H4 (cell line): ENCODE results near the gene EEF1AKMT1. TPM values are rescaled to one million over a fixed set of nuclear protein-coding genes. Genes with fewer than 3 reads are reported as not detected.
A peak's percentile ranks its signal among the peaks of the same experiment; 100 is the strongest.

Experiments
- DNase-seq: peaks from one replicate; pipeline ENCODE4 v3.0.0-alpha.2; 2015; ENCODE audit warnings: low spot score
- total RNA-seq: library from RNA; depleted of rRNA; stranded (reverse); fragments of >200 nt; shearing (Covaris generic); gene quantifications from 2 replicates; pipeline ENCODE4 v1.2.3, GENCODE V29; 2014; rRNA removed

Gene EEF1AKMT1
- 5.2 and 5.9 TPM in 2 replicates for total RNA-seq

DNA sequence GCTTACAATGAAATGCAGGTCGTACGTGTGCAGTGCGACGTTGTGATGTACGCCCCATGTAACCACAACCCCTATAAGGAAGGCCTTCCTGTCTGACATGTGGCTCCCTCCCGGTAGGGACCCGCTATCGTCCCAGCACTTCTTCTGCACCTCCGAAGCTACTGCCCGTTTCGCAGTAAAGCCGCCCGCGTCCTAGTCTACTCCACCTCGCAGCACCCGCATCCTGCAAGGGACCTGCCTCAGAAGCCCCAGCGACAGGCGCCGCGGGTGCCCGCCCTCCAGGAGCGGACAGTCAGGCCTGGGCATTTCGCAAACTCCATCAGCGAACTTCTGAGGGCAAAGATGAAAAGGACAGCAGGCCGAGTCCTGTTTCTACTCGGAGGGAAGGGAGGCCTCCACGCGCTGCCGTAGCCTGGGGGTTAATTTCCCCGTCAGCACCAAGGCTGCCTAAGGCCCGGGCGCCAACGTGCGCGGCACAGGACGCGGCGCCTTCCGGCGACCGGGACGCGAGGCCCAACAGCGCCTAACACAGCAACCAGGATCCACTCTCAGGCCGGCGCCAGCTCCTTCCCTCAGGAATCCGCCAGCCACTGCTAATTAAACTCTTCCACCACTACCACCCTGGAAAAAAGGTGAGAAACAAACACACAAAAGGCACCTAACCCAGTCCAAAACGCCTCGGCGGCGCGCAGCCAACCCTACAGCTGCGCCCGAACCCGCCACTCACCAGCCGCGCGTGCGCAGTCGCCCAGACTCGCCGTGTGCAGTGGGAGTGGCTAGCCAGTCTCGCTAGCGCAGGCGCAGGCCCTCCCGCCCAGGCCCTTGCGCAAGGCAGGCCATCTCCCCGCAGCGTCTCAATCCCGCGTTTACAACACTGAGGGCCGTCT lies at the start of gene EEF1AKMT1:
Gene EEF1AKMT1 (minus strand): TSS at position 768 of the 887 bp plus-strand sequence. CDS start 16,363 bp downstream, outside the sequence.
- peak; percentile 80 for DNase-seq

- DNase-seq, result no peak
Observed at GRCh38 chr13:20823071-20823470, 49.3 kb upstream of the EEF1AKMT1 start.

DNA sequence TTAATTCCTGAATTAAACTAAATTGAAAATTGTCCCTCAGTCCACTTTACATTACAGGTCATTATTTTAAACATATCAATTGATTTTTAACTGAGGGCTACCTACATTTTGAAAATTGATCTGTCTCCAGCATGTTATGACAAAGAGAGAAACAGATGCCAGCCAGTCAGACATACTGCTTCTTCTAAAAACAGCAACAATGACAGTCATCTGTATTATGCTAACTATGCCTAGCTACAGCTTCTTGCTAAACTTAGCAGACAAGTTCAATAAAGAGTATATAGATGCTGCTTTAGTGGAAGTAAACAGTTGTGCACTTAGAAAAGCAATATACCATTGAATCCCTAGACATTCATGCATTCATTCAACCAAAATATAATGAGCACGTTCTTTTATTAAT lies 48.6 kb upstream of the EEF1AKMT1 start:
- DNase-seq, result no peak

DNA sequence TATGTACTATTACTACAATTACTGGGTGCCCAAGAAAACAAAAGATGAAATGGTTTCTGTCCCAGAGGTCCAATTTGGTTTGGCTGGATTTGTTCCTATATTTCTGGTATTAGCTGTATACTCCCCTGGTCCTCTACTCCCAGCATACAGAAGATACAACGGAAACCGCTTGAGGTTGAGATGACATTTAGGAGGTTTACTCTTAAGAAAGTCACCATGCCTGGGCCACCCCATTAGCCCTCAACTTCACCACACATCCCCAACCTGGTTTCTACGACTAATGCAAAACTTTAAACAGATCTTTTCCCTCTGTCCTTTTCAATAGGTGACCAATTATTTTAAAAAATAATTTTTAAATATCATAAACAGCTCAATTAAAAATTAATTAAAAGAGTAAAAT lies 46.0 kb upstream of the EEF1AKMT1 start:
- DNase-seq, result no peak

- no peak for DNase-seq
Observed at GRCh38 chr13:20815464-20815863, 41.7 kb upstream of the EEF1AKMT1 start.

DNA sequence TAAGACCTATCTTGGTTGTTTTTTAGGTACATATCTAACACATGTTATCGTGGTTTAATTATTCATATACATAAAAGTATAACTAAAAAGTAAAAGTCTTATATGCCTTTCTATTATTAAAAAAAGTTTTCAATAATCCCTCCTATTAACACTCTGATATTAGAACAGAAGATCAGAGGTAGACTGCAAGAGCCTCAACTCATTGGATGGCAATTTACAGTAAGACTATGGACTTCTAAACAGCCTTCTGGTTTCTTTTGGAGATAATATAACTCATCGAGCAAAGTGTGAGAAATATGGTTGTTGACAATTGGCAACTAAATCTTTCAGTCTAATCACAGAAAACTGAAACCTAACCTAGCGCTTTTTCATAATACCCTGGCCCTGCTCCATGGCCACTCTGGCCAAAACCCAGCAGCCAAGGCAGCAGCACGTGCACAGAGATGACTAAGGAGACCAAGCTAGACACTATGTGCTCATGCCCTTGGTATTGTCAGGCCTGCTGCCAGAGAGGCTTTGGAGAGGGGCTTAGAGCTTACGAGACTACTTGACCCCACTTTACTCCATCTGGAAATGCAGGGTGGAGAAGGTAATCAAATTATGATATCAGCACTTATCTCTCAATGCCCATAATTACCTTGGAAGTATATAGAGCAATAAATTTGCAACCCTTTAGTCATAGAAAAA lies 40.6 kb upstream of the EEF1AKMT1 start:
- peak; percentile 84 for DNase-seq

- no peak for DNase-seq
Observed at GRCh38 chr13:20812890-20813289, 39.1 kb upstream of the EEF1AKMT1 start.

DNA sequence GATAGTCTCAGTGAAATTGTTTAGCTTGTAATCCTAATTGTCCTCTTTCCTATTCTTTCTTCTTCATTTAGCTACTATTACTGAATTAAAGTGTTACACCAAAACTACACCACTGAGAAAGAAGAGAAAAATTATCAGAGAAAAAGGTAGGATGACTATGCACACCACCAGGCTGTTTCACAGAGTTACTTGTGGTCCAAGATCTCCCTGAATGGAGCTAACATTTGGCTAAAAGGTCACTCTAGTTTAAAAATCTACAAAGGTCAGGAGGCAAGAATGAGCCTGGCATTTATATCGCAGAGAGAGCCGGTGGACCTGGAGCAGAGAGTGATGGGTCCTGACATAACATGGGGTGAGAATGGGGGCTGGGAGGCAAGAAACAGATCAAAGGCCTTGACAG lies 37.0 kb upstream of the EEF1AKMT1 start:
- no peak for DNase-seq

DNA sequence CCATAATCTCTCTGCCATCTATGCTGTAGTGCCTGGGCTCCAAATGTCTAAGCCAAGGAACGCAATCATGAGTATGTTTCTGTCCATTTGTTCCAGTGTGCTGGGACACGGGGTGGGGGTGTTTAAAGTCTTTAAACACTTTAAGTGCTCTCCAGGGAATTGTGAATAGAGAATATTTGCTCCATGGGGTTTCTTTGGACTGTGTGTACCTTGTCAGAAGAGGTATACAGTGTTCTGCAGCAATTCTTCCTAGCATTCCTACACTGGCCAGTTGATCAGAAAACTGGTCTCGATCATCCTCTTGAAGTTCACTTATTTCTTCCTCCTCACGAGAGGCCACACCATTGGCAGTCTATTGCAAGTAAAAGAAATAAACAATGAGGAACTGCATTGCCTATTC lies 35.1 kb upstream of the EEF1AKMT1 start:
- DNase-seq, result no peak

GRCh38 chr13:20803180-20803965 lies 29.6 kb upstream of the EEF1AKMT1 start:
- DNase-seq, result no peak

DNA sequence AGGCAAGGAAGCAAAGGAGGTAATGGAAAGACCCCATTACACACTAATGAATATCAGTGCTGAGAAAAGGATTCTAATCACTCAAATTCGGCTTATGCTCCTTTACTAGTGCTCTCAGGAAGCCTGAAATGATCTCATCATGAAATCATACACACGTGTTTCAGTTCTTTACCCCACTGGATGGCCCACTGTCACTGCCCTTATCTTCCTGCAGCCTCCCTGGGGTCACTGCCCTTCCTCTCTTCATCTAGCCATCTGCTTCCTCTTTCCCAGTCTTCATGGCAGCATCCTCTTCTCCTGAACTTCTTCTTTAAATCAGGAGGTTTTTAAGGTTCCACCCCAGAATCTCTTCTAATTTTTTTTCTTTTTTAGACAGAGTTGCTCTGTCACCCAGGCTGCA lies 27.9 kb upstream of the EEF1AKMT1 start:
- DNase-seq, result no peak

DNA sequence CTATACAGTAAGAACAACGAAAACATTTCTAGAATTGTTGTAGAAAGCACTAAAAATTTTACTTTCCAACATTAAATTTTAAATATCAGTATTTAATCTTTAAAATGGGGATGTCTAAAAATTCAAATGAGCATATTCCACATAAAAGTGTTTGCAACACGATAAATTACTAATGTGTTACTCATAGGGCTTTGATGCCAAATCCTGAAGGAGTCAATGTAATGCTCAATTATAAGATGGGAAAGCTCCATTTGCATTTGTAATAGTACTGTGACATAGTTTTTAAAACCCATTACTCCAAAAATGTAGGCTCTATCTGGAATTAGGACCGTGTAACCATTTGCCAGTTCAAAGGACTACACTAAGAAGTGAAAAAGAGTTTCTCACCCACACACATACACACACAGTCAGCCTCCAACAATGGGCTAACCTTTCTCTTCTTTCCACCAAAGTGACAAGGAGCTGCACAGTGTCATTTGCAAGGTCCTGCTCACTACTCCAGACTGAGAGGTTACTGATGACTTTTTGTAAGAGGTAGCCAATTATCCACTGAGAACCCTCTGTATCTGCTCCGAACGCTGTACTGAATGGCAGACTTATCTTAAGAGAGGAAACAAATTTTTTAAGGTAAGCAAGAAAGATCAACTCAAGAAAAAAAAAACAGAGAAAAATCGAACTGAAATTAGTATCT lies 26.1 kb upstream of the EEF1AKMT1 start:
- DNase-seq, result no peak

DNA sequence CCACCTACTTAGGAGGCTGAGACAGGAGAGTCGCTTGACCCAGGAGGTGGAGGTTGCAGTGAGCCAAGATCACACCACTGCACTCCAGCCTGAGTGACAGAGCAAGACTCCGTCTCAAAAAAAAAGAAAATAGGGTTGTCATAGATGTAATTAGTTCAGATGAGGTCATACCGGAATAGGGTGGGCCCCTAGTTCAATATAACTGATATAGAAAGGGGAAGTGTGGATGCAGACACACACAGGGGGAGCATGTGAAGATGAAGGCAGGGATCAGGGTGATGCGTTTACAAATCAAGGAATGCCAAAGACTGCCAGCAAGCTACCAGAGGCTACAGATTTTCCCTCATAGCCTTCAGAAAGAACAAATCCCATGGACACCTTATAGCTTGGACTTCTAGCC lies 24.3 kb upstream of the EEF1AKMT1 start:
- DNase-seq, result no peak

- no peak for DNase-seq
Observed at GRCh38 chr13:20796791-20797508, 23.2 kb upstream of the EEF1AKMT1 start.

DNA sequence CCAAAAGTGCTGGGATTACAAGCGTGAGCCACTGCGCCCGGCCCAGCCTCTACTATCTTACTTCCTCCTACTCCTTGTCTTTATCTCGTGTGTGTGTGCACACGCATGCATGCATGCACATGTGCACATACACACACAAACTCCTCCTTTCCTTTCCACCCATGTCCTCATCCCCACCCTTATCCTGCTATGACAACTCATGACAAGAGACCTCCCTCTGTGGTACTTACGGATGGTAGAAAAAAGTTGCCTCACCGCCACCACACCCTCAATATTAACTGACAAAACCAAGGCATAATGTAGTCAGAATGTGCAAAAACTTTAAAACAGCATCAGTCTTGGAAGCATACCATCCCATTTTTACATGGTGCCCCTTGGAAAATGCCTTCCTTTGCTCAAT lies 15.9 kb upstream of the EEF1AKMT1 start:
- DNase-seq, result no peak

GRCh38 chr13:20788312-20788711 lies 14.6 kb upstream of the EEF1AKMT1 start:
- DNase-seq, result no peak

- DNase-seq, result no peak
Observed at GRCh38 chr13:20787180-20787579, 13.4 kb upstream of the EEF1AKMT1 start.

- DNase-seq, result no peak
Observed at GRCh38 chr13:20782116-20782708, 8.5 kb upstream of the EEF1AKMT1 start.

GRCh38 chr13:20780317-20780716 lies 6.6 kb upstream of the EEF1AKMT1 start:
- no peak for DNase-seq

DNA sequence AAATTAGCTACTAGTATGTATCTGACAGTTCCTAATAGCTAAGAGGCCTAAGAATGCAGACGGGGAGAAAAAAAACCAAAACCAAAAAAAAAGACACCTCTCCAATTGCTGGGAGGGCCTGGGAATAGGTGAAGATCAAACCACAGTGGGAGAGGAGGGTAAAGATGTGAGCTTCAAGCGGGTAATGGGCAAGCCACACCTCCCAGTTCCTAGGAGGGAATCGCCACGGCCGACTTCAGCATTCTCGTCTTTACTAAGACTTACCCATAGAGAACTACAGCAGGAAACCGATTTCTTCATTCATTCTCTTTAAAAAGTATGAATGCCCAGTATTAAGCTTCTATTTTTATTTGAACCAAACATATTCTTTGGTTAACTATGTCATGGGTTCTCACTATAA lies 5.6 kb upstream of the EEF1AKMT1 start:
- DNase-seq, result no peak

DNA sequence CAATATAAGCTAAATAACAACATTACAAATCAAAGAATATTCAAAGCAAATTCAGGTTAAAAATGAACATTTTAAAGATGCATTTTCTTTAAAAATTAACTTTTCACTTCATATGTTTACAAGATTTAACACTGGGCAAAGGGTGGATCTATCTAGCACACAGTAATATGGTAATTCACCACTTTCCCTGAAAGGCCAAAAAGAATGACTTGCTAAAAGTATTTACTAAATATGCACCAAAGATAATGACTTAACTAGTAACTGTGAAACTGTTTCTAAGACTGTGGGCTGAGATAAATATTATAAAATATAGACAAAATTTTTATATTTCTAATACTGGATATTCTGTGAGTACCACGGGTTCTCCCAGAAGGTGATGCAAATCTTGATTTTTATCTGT lies 4.5 kb upstream of the EEF1AKMT1 start:
- no peak for DNase-seq
